Natural killer cell (primary cell): ENCODE results near the gene C20orf144. TPM values are rescaled to one million over a fixed set of nuclear protein-coding genes. Genes with fewer than 3 reads are reported as not detected.

Source experiments
- ATAC-seq, 3 donors: fragments of 150-1000 bp in 2 of 3; fragments of 200-7000 bp in 1 of 3; cut with Tn5 transposase; 1 replicate in 1 of 3; 2 replicates in 2 of 3; pipeline ENCODE4 v1.10.0; 2021; ENCODE audit warnings: mild to moderate bottlenecking in 2 of 3, moderate library complexity in 2 of 3
- DNase-seq, 2 donors: peaks; one replicate each; pipeline versions ENCODE4 v3.0.0 to v3.0.0-alpha.2; 2013 to 2021; ENCODE audit warnings: mixed read lengths in 1 of 2
- H3K27ac ChIP-seq: one replicate; pipeline ENCODE4 v1.5.1; 2013; ENCODE audit warnings: mild to moderate bottlenecking, low read length
- H3K27me3 ChIP-seq: one replicate; pipeline ENCODE4 v1.6.1; 2013; ENCODE audit warnings: low read length; ENCODE audit not compliant: control insufficient read depth, insufficient read depth
- H3K36me3 ChIP-seq: one replicate; pipeline ENCODE4 v1.6.1; 2013; ENCODE audit warnings: low read length; ENCODE audit not compliant: control insufficient read depth, insufficient read depth
- H3K4me1 ChIP-seq: one replicate; pipeline ENCODE4 v1.6.1; 2013; ENCODE audit warnings: low read length; ENCODE audit not compliant: control insufficient read depth, insufficient read depth
- H3K4me3 ChIP-seq: one replicate; pipeline ENCODE4 v1.5.1; 2013; ENCODE audit warnings: low read length
- H3K9me3 ChIP-seq: one replicate; pipeline ENCODE4 v1.6.1; 2013; ENCODE audit warnings: low read length; ENCODE audit not compliant: control insufficient read depth, insufficient read depth
- H3K27ac Mint-ChIP-seq, 2 donors: one replicate each; pipeline ENCODE4 v1.8.0; 2022; ENCODE audit warnings: mild to moderate bottlenecking in 2 of 2, mixed read lengths in 2 of 2, moderate library complexity in 1 of 2
- H3K27me3 Mint-ChIP-seq, 2 donors: one replicate each; pipeline ENCODE4 v1.8.0; 2022; ENCODE audit warnings: low read depth in 2 of 2, mixed read lengths in 2 of 2
- H3K36me3 Mint-ChIP-seq: one replicate; pipeline ENCODE4 v1.8.0; 2022; ENCODE audit warnings: mixed read lengths
- H3K4me1 Mint-ChIP-seq, 2 donors: one replicate each; pipeline ENCODE4 v1.8.0; 2022; ENCODE audit warnings: mixed read lengths in 2 of 2
- H3K4me3 Mint-ChIP-seq: one replicate; pipeline ENCODE4 v1.8.0; 2022; ENCODE audit warnings: mild to moderate bottlenecking, moderate library complexity, mixed read lengths
- H3K9me3 Mint-ChIP-seq, 2 donors: one replicate each; pipeline ENCODE4 v1.8.0; 2022; ENCODE audit warnings: mixed read lengths in 2 of 2
- WGBS: methylation state at CpG from one replicate; pipeline ENCODE4 v1.1.7; 2013; ENCODE audit warnings: missing lambda C conversion rate; ENCODE audit not compliant: insufficient coverage; 5-methylcytosine and 5-hydroxymethylcytosine counted together
- intact Hi-C: fragments of 100-400 bp; cut with micrococcal nuclease; formaldehyde crosslinking; loops from one replicate; pipeline ENCODE4 v1.14.2; 2022
- total RNA-seq, 4 donors: library from RNA; stranded (reverse); fragments of 120-200 nt in 1 of 4; gene quantifications; one replicate each; pipeline versions ENCODE4 v1.2.3 to v1.2.4, GENCODE V29; 2013 to 2022
- TF ChIP-seq, protein P1 (sequence below): fragments of 200-600 bp; IDR thresholded peaks from one replicate; pipeline ENCODE4 v1.8.0; 2022; ENCODE audit warnings: antibody characterized with exemption

The C20orf144 gene
- total RNA-seq, 3 donors from 2014 or later (not counting 1 experiment from before 2014, with no cell fraction given): 0.25 to 0.41 (median 0.33) TPM

DNA sequence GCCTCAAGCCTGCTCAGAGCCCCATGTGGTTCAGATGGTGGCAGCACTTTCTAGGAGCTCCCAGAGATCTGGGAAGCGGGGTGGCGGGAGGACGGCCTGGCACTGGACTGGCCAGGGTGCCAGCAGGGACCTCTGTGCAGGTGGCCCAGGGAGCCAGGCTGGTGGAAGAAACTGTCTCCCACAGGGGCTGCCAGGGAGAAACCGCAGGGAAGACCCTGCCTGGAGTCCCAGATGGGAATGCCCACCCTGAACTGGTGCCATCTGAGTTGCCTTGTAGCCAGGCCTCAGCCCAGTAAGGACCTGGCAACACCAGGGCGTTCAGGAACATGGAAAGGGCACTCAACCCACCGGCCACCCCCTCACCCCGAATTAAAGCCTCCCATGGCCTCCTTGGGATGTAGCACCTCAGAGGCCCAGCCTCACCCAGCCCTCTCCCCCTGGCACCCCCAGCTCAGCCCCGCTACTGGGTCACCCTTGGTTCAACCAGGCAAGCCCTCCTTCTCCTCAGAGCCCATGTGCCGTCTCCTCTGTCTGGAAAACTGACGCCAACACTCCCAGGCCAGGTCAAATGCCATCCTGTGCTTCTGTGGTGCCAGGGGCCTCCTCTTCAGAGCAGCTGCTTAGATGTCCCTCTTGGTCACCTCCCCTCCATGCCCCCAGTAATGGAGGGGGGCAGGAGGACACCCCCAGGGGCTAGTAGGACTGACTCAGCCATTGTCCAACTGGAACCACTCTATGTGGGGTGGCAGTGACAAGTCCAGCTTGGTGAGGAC, 5.9 kb upstream of the C20orf144 start:
- H3K36me3 Mint-ChIP-seq: no peaks in the 10 kb centered on the region
- ATAC-seq (no peak), DNase-seq (no peak)
- H3K27me3 ChIP-seq: no peaks in the 10 kb centered on the region
- no peaks in the 10 kb centered on the region for H3K36me3 ChIP-seq
- no peaks in the 10 kb centered on the region for H3K9me3 ChIP-seq
- no peak overlapping the region for H3K4me3 ChIP-seq
- H3K4me1 Mint-ChIP-seq: peaks cover 0 to 5% of the 10 kb centered on the region in 2 donors
- H3K27ac ChIP-seq: no peak overlapping the region
- H3K9me3 Mint-ChIP-seq: no peaks in the 10 kb centered on the region
- no peaks in the 10 kb centered on the region for H3K4me1 ChIP-seq
- no peak overlapping the region for H3K27ac Mint-ChIP-seq
- TF ChIP-seq, protein P1, sequence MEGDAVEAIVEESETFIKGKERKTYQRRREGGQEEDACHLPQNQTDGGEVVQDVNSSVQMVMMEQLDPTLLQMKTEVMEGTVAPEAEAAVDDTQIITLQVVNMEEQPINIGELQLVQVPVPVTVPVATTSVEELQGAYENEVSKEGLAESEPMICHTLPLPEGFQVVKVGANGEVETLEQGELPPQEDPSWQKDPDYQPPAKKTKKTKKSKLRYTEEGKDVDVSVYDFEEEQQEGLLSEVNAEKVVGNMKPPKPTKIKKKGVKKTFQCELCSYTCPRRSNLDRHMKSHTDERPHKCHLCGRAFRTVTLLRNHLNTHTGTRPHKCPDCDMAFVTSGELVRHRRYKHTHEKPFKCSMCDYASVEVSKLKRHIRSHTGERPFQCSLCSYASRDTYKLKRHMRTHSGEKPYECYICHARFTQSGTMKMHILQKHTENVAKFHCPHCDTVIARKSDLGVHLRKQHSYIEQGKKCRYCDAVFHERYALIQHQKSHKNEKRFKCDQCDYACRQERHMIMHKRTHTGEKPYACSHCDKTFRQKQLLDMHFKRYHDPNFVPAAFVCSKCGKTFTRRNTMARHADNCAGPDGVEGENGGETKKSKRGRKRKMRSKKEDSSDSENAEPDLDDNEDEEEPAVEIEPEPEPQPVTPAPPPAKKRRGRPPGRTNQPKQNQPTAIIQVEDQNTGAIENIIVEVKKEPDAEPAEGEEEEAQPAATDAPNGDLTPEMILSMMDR: no peak
- no peak overlapping the region for H3K4me3 Mint-ChIP-seq
- intact Hi-C loops: no loop called here
- 96% methylated on average over 10 of the region's 10 CpGs for WGBS
- H3K27me3 Mint-ChIP-seq: no peaks in the 10 kb centered on the region

DNA sequence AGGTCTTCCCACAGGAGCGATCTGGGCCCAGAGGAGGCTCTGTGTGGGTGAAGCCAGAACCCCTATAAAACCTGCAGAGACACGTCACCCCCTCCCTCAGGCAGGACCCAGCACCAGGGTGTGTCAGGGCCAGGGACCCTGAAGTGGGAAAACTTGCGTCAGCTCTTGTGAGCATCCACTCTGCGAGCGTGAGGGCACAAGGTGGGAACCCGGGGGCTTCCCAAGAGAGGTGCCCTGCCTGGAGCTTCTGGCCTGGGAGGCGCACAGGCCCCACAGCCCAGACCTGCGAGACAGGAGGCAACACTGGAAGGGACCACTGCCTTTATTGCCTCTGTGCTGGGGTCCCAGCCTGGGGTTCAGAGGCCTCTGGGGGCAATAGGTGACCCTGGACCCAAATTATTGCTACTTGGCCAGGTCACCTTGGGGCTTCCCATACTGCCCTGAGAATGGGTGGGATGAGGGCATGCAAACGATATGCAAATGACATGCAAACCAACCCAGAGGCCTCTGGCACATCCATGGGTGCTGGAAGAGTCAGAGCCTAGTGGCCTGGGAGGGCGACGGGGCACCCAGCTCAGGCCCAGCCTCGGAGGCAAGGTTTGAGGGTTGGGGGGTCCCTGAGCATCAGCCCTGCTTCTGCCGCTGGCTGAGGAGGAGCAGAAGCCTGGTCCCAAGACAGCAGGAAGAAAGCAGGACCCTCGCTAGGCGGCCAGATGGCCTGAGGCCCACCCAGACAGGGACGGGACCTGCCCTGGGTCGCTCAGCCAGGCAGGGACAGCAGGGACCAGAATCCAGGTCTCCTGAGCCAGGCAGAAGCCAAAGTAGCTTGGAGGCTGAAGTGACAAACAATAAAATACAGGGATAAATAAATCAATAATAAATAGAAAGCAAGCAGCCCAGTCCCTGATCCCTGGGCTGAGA, 5.1 kb upstream of the C20orf144 start:
- intact Hi-C loops: no loop called here
- Histone ChIP-seq H3K9me3 (no peaks in the 10 kb centered on the region), H3K27me3 (no peaks in the 10 kb centered on the region), H3K36me3 (no peaks in the 10 kb centered on the region), H3K4me1 (no peaks in the 10 kb centered on the region), H3K27ac (no peak overlapping the region), H3K4me3 (no peak overlapping the region)
- H3K27ac Mint-ChIP-seq: no peak overlapping the region
- TF ChIP-seq, protein P1: no peak
- peaks cover 0 to 5% of the 10 kb centered on the region in 2 donors for H3K4me1 Mint-ChIP-seq
- 94% methylated on average over 17 of the region's 17 CpGs for WGBS
- ATAC-seq (no peak), DNase-seq (no peak)
- no peaks in the 10 kb centered on the region for H3K27me3 Mint-ChIP-seq
- H3K36me3 Mint-ChIP-seq: no peaks in the 10 kb centered on the region
- H3K4me3 Mint-ChIP-seq: no peak overlapping the region
- H3K9me3 Mint-ChIP-seq: no peaks in the 10 kb centered on the region

DNA sequence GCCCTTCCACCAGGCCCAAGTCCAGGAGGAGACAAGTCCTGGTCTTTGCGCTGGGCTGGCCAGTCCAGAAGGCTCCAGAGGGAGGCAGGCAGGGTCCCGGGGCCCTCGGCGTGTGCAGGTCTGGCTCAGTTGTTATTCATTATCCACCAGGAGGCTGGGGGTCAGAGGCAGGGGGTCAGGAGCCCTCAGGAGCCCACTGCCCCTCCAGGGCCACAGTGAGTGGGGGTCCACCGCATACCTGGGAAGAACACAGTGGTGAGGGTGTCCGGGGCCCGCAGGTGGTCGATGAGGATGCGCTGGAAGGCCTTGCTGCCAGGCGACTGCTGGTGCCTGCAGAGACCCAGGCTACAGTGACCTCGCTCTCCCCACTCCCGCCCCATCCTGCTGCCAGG, 4.4 kb upstream of the C20orf144 start:
- Histone ChIP-seq H3K4me3 (no peak overlapping the region), H3K27ac (no peak overlapping the region), H3K36me3 (no peaks in the 10 kb centered on the region), H3K4me1 (peaks cover 7% of the 10 kb centered on the region), H3K27me3 (no peaks in the 10 kb centered on the region), H3K9me3 (no peaks in the 10 kb centered on the region)
- TF ChIP-seq, protein P1: no peak
- ATAC-seq (no peak), DNase-seq (no peak)
- no peak overlapping the region for H3K4me3 Mint-ChIP-seq
- no peaks in the 10 kb centered on the region for H3K36me3 Mint-ChIP-seq
- no peaks in the 10 kb centered on the region for H3K9me3 Mint-ChIP-seq
- no peak overlapping the region for H3K27ac Mint-ChIP-seq
- over 99% methylated on average over 12 of the region's 12 CpGs for WGBS
- intact Hi-C loops: no loop called here
- no peaks in the 10 kb centered on the region for H3K27me3 Mint-ChIP-seq
- H3K4me1 Mint-ChIP-seq: peaks cover 3 to 7% of the 10 kb centered on the region in 2 donors
